ENCODE data around the gene RPP21.

RPP21 gene

DNA sequence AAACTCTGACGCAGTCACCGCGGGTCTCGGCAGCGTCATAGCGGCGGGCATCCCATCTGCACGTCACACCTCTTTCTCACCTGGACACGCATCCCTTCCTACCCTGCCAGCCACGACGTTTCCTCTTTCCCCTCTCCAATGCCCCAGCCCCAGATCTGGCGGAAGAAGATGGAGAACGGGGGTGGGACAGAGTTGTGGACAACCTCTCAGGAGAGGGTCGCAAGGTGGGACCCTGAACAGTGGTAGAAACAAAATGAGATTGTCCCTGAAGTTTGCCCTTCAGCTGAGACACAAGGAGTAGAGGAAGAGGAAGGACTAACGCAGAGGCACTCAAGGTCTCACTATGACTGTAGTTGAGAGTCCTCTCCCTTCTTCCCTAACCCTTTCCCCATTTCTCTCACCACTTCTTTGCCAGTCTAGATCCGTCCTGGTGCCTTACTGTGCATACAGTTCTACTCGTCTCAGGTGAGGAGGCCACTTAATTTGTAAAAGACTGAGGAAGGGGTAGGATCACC is 17.7 kb upstream of the RPP21 start:
- Mint-ChIP-seq H3K27me3 (ENCODE audit: low read depth, poor library complexity) (no peaks in the 10 kb centered on the region), H3K27ac (peak overlapping the region; percentile 82), H3K36me3 (ENCODE audit: low read depth) (peaks cover 32% of the 10 kb centered on the region), H3K4me1 (peaks cover 44% of the 10 kb centered on the region), H3K4me3 (peak overlapping the region; percentile 97), H3K9me3 (peaks cover 4% of the 10 kb centered on the region)
- TF ChIP-seq, protein P1, sequence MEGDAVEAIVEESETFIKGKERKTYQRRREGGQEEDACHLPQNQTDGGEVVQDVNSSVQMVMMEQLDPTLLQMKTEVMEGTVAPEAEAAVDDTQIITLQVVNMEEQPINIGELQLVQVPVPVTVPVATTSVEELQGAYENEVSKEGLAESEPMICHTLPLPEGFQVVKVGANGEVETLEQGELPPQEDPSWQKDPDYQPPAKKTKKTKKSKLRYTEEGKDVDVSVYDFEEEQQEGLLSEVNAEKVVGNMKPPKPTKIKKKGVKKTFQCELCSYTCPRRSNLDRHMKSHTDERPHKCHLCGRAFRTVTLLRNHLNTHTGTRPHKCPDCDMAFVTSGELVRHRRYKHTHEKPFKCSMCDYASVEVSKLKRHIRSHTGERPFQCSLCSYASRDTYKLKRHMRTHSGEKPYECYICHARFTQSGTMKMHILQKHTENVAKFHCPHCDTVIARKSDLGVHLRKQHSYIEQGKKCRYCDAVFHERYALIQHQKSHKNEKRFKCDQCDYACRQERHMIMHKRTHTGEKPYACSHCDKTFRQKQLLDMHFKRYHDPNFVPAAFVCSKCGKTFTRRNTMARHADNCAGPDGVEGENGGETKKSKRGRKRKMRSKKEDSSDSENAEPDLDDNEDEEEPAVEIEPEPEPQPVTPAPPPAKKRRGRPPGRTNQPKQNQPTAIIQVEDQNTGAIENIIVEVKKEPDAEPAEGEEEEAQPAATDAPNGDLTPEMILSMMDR (IDR thresholded peaks at IDR 0.05) = no peak
- no peak for DNase-seq

DNA sequence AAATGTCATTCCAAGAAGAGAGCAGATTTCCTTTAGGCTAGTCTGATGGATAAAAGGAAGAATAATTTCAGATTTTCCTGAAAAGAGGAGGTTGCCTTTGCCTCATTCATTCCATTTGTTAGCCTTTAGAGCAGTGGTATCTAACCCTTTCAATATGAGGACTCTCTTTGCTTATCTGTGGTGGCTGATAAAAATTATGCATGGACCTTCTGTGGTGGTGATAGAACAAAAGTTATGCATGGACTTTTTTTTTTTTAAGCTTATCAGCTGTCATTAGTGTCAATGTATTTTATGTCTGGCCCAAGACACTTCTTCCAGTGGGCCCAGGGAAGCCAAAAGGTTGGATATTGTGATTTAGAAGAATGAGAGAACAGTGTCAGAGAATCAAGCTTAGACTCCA is 16.6 kb upstream of the RPP21 start:
- TF ChIP-seq, protein P1 (IDR thresholded peaks at IDR 0.05) = no peak
- H3K9me3 Mint-ChIP-seq = no peaks in the 10 kb centered on the region
- no peak for DNase-seq
- peaks cover 37% of the 10 kb centered on the region for H3K4me1 Mint-ChIP-seq
- no peak overlapping the region for H3K27ac Mint-ChIP-seq
- H3K27me3 Mint-ChIP-seq (ENCODE audit: low read depth, poor library complexity) = no peaks in the 10 kb centered on the region
- peak overlapping the region; percentile 97 for H3K4me3 Mint-ChIP-seq
- peaks cover 25% of the 10 kb centered on the region for H3K36me3 Mint-ChIP-seq (ENCODE audit: low read depth)

DNA sequence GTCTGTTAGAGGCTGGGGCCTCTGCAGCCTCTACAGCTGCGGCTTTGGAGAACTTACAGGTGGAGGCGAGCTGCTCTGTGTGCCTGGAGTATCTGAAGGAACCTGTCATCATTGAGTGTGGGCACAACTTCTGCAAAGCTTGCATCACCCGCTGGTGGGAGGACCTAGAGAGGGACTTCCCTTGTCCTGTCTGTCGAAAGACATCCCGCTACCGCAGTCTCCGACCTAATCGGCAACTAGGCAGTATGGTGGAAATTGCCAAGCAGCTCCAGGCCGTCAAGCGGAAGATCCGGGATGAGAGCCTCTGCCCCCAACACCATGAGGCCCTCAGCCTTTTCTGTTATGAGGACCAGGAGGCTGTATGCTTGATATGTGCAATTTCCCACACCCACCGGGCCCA is 15.6 kb upstream of the RPP21 start:
- Mint-ChIP-seq H3K27me3 (ENCODE audit: low read depth, poor library complexity) (no peaks in the 10 kb centered on the region), H3K4me3 (no peak overlapping the region), H3K36me3 (ENCODE audit: low read depth) (peaks cover 29% of the 10 kb centered on the region), H3K9me3 (no peaks in the 10 kb centered on the region), H3K27ac (no peak overlapping the region), H3K4me1 (peaks cover 29% of the 10 kb centered on the region)
- TF ChIP-seq, protein P1 (IDR thresholded peaks at IDR 0.05) = no peak
- DNase-seq = no peak

DNA sequence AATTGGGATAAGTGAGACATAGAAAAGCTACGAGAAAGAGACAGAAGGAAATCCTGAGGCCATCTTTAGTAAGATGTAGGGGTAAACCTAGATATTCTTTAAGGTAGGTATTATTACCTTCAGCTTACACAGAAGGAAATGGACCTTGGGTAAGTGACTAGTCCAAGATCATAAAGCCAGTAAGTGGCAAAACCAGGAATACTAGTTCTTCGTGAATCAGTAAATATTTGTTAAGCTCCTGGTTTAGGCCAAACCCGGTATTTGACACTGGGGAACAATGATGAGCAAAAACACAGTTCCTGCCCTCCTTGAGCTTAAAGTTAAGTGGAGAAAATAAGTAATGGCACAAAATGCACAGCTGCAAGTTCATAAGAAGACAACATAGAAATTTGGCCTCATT is 13.0 kb upstream of the RPP21 start:
- H3K36me3 Mint-ChIP-seq (ENCODE audit: low read depth) = peaks cover 46% of the 10 kb centered on the region
- H3K4me1 Mint-ChIP-seq = peaks cover 14% of the 10 kb centered on the region
- DNase-seq = no peak
- H3K27ac Mint-ChIP-seq = no peak overlapping the region
- no peaks in the 10 kb centered on the region for H3K27me3 Mint-ChIP-seq (ENCODE audit: low read depth, poor library complexity)
- TF ChIP-seq, protein P1 (IDR thresholded peaks at IDR 0.05) = no peak
- H3K4me3 Mint-ChIP-seq = no peak overlapping the region
- no peaks in the 10 kb centered on the region for H3K9me3 Mint-ChIP-seq

DNA sequence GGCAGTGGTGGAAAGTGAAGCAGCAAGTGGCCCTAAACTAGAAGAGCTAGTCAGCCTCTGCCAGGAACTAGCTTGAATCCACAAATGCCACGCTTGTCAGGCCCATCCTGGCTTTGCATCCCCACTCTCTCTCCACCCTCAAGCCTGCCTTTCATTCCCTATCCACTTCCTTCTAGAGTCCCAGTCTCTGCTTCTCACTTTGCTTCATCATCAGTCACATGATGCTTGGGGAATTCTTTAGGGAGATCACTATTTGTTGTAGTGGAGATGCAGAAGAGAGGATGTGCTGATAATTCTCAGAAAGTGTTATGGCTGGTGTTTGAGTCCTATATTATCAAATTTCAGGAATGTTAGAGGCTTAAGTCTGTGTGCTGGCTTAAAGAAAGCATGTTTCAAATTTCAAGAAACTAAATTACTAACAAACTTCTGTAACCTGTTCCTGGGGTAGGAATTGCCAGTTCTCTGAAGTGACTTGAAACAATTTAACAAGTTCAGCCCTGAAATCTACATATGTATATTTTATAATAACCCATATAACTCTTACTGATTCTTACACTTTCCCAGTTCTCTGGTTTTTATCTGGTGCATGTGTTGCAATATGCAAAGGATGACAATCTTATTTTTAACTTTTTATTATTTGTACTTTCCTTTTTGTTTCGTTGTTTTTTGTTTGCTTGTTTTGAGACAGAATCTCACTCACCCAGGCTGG is 10.7 kb upstream of the RPP21 start:
- no peak for DNase-seq
- TF ChIP-seq, protein P1 (IDR thresholded peaks at IDR 0.05) = no peak
- H3K36me3 Mint-ChIP-seq (ENCODE audit: low read depth) = peaks cover 49% of the 10 kb centered on the region
- no peak overlapping the region for H3K4me3 Mint-ChIP-seq
- H3K27ac Mint-ChIP-seq = peak overlapping the region; percentile 7
- H3K27me3 Mint-ChIP-seq (ENCODE audit: low read depth, poor library complexity) = no peaks in the 10 kb centered on the region
- H3K4me1 Mint-ChIP-seq = no peaks in the 10 kb centered on the region
- no peaks in the 10 kb centered on the region for H3K9me3 Mint-ChIP-seq

DNA sequence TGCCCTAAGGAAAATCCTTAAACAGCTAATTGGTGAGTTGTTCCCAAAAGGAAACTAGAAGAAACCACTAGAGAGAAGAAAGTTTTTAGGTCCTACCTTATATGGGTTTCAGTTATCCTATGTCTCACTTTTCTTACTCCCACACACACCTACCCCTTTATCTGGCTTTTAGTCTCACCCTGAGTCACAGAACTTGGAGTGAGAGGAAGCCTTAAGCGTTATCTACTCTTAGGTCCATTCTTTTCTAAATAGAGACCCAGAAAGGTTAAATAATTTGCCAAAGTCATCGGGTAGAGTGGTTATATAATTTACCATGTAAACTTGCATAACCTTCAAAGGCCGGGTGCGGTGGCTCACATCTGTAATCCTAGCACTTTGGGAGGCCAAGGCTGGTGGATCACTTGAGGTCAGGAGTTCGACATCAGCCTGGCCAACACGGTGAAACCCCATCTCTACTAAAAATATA is 4.3 kb upstream of the RPP21 start:
- Mint-ChIP-seq H3K36me3 (ENCODE audit: low read depth) (peaks cover 37% of the 10 kb centered on the region), H3K4me1 (peaks cover 11% of the 10 kb centered on the region), H3K27ac (no peak overlapping the region), H3K4me3 (no peak overlapping the region), H3K9me3 (no peaks in the 10 kb centered on the region), H3K27me3 (ENCODE audit: low read depth, poor library complexity) (peaks cover 3% of the 10 kb centered on the region)
- TF ChIP-seq, protein P1 (IDR thresholded peaks at IDR 0.05) = no peak
- DNase-seq = no peak
